Skeletal muscle tissue (tissue), 4 donors: ENCODE results near the gene RITA1. TPM values are rescaled to one million over a fixed set of nuclear protein-coding genes. Genes with fewer than 3 reads are reported as not detected.

Source experiments
- H3K27ac ChIP-seq: one replicate; pipeline ENCODE4 v1.7.0; 2013; ENCODE audit warnings: mild to moderate bottlenecking, low read depth, low read length, inconsistent platforms
- H3K27me3 ChIP-seq, 3 donors: one replicate each; pipeline ENCODE4 v1.7.0; 2013; ENCODE audit warnings: low read length in 3 of 3; ENCODE audit not compliant: control insufficient read depth in 3 of 3, insufficient read depth in 3 of 3
- H3K36me3 ChIP-seq, 3 donors: one replicate each; pipeline ENCODE4 v1.7.0; 2013; ENCODE audit warnings: low read length in 3 of 3; ENCODE audit not compliant: control insufficient read depth in 3 of 3, insufficient read depth in 3 of 3
- H3K4me1 ChIP-seq, 3 donors: one replicate each; pipeline ENCODE4 v1.7.0; 2013; ENCODE audit warnings: low read length in 3 of 3, mild to moderate bottlenecking in 3 of 3; ENCODE audit not compliant: control insufficient read depth in 3 of 3, insufficient read depth in 3 of 3
- H3K4me3 ChIP-seq, 3 donors: one replicate each; pipeline ENCODE4 v1.7.0; 2013; ENCODE audit warnings: low read length in 3 of 3
- H3K9ac ChIP-seq, 3 donors: one replicate each; pipeline ENCODE4 v1.7.0; 2013; ENCODE audit warnings: low read length in 3 of 3, mild to moderate bottlenecking in 3 of 3, moderate library complexity in 2 of 3, low read depth in 1 of 3
- H3K9me3 ChIP-seq, 3 donors: one replicate each; pipeline ENCODE4 v1.7.0; 2013; ENCODE audit warnings: low read length in 3 of 3; ENCODE audit not compliant: control insufficient read depth in 3 of 3
- total RNA-seq: library from RNA; depleted of rRNA; stranded (reverse); fragments of >200 nt; gene quantifications from one replicate; pipeline ENCODE4 v1.2.3, GENCODE V29; 2014
- donor health status: Osteomylitis.

Gene RITA1
- total RNA-seq, 1 donor from 2014 or later, result 10.4 TPM

GRCh38 chr12:113189361-113189760, 3.8 kb downstream of the RITA1 start:
- Histone ChIP-seq H3K36me3 (peaks cover 20 to 32% (median 20%) of the 10 kb centered on the region in 3 donors), H3K27ac (no peak overlapping the region), H3K27me3 (no peaks in the 10 kb centered on the region), H3K9me3 (no peaks in the 10 kb centered on the region), H3K9ac (no peak overlapping the region), H3K4me3 (no peak overlapping the region), H3K4me1 (peaks cover 26 to 32% (median 31%) of the 10 kb centered on the region in 3 donors)

DNA sequence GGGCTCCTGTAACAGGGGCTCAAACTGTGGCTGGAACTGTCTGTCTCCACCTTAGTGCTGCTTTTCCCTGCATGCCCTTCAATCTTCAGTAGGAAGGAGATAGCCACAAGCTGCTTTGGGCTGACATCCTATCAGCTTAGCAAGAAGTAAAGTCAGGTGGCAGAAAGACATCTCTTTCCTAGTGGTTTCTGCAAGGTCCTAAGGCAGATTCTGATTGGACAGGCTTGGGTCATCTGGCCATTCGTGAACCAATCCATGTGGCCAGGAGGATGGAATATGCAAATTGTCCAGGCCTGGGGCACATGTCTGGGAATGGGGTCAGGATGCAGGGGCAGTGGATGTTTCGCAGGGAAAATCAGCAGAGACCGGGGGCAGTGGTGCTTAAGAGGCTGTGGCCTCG, 5.2 kb downstream of the RITA1 start:
- Histone ChIP-seq H3K36me3 (peaks cover 20 to 32% (median 20%) of the 10 kb centered on the region in 3 donors), H3K9ac (no peak overlapping the region), H3K4me3 (no peak overlapping the region), H3K9me3 (no peaks in the 10 kb centered on the region), H3K27ac (no peak overlapping the region), H3K4me1 (peaks cover 28 to 35% (median 29%) of the 10 kb centered on the region in 3 donors), H3K27me3 (no peaks in the 10 kb centered on the region)

DNA sequence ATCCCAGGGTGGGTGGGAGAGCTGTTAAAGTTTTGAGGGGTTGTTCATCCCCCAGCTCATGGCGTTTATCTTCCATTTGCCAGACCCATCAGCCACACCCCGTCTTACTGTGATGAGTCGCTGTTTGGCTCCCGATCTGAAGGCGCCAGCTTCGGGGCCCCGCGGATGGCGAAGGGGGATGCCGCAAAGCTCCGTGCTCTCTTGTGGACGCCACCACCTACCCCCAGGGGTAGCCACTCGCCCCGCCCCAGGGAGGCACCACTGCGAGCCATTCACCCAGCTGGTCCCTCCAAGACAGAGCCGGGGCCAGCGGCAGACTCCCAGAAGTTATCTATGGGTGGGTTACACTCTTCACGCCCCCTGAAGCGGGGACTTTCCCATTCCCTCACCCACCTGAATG, 5.7 kb downstream of the RITA1 start:
- H3K4me1 ChIP-seq, result peaks cover 24 to 33% (median 24%) of the 10 kb centered on the region in 3 donors
- no peak overlapping the region for H3K9ac ChIP-seq
- no peaks in the 10 kb centered on the region for H3K27me3 ChIP-seq
- peaks cover 20 to 32% (median 20%) of the 10 kb centered on the region in 3 donors for H3K36me3 ChIP-seq
- H3K27ac ChIP-seq, result no peak overlapping the region
- no peaks in the 10 kb centered on the region for H3K9me3 ChIP-seq
- no peak overlapping the region for H3K4me3 ChIP-seq

GRCh38 chr12:113194971-113195391, 9.5 kb downstream of the RITA1 start:
- Histone ChIP-seq H3K9ac (peak overlapping the region in 1 of 3 donors; percentile 66), H3K27ac (peak overlapping the region; percentile 11), H3K4me3 (no peak overlapping the region), H3K27me3 (no peaks in the 10 kb centered on the region), H3K36me3 (peaks cover 13 to 19% (median 16%) of the 10 kb centered on the region in 3 donors), H3K4me1 (peaks cover 11 to 27% (median 19%) of the 10 kb centered on the region in 3 donors), H3K9me3 (no peaks in the 10 kb centered on the region)

GRCh38 chr12:113195598-113195997, 10.1 kb downstream of the RITA1 start:
- Histone ChIP-seq H3K27ac (peak overlapping the region; percentile 11), H3K9ac (no peak overlapping the region)

GRCh38 chr12:113196582-113196981, 11.1 kb downstream of the RITA1 start:
- H3K27me3 ChIP-seq, result no peaks in the 10 kb centered on the region
- no peak overlapping the region for H3K27ac ChIP-seq
- H3K9me3 ChIP-seq, result no peaks in the 10 kb centered on the region
- H3K9ac ChIP-seq, result peak overlapping the region in 1 of 3 donors; percentile 40
- H3K4me1 ChIP-seq, result peaks cover 11 to 35% (median 25%) of the 10 kb centered on the region in 3 donors
- no peak overlapping the region for H3K4me3 ChIP-seq
- H3K36me3 ChIP-seq, result peaks cover under 1 to 11% (median 8%) of the 10 kb centered on the region in 3 donors

More at GRCh38 chr12:113195598-113195997, 10.1 kb downstream of the RITA1 start:
- peaks cover 11 to 19% (median 16%) of the 10 kb centered on the region in 3 donors for H3K36me3 ChIP-seq
- H3K4me3 ChIP-seq, result no peak overlapping the region
- H3K9me3 ChIP-seq, result no peaks in the 10 kb centered on the region
- H3K27me3 ChIP-seq, result no peaks in the 10 kb centered on the region
- H3K4me1 ChIP-seq, result peaks cover 11 to 28% (median 19%) of the 10 kb centered on the region in 3 donors

DNA sequence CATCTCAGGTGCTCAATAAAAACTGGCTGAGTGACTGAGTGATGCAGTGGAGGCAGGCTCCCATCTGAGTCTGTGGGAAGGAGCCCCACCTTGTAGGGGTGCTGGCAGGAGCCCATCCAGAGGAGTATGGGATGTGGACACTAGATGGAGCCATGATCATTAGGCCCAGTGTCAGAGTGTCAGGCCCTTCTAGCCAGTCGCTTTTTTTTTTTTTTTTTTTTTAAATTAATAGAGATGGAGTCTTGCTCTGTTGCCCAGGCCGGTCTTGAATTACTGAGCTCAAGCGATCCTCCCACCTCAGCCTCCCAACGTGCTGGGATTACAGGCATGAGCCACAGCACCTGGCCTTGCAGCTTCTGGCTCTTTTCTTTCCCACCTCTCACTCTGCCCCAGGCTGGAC, 11.5 kb downstream of the RITA1 start:
- no peaks in the 10 kb centered on the region for H3K27me3 ChIP-seq
- peaks cover 11 to 39% (median 29%) of the 10 kb centered on the region in 3 donors for H3K4me1 ChIP-seq

GRCh38 chr12:113197518-113198077, 12.1 kb downstream of the RITA1 start:
- Histone ChIP-seq H3K4me3 (no peak overlapping the region), H3K9me3 (no peaks in the 10 kb centered on the region), H3K36me3 (peaks cover 0 to 3% (median 0%) of the 10 kb centered on the region in 3 donors), H3K27me3 (no peaks in the 10 kb centered on the region), H3K27ac (no peak overlapping the region), H3K9ac (no peak overlapping the region), H3K4me1 (peaks cover 11 to 36% (median 30%) of the 10 kb centered on the region in 3 donors)

More for the DNA sequence above, 11.5 kb downstream of the RITA1 start:
- Histone ChIP-seq H3K36me3 (peaks cover 0 to 7% (median 4%) of the 10 kb centered on the region in 3 donors), H3K4me3 (no peak overlapping the region), H3K27ac (no peak overlapping the region), H3K9ac (peak overlapping the region in 1 of 3 donors; percentile 40), H3K9me3 (no peaks in the 10 kb centered on the region)

DNA sequence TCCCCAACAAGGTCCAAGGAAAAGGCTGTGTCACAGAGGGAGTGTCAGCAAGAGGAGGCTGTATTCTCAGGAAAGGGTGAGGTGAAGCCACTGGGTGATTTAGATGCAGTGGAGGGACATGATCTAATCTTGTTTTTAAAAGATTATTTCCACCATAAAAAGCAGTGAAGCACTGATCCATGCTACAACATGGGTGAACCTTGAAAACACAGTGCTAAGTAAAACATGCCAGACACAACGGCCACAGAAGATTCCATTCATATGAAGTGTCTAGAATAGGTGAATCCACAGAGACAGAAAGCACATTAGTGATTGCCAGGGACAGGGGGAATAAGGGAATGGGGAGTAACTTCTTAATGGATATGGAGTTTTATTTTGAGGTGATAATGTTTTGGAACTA, 12.8 kb downstream of the RITA1 start:
- no peak overlapping the region for H3K4me3 ChIP-seq
- H3K27me3 ChIP-seq, result no peaks in the 10 kb centered on the region
- H3K27ac ChIP-seq, result no peak overlapping the region
- peaks cover 9 to 32% (median 30%) of the 10 kb centered on the region in 3 donors for H3K4me1 ChIP-seq
- no peak overlapping the region for H3K9ac ChIP-seq
- H3K36me3 ChIP-seq, result no peaks in the 10 kb centered on the region
- no peaks in the 10 kb centered on the region for H3K9me3 ChIP-seq

DNA sequence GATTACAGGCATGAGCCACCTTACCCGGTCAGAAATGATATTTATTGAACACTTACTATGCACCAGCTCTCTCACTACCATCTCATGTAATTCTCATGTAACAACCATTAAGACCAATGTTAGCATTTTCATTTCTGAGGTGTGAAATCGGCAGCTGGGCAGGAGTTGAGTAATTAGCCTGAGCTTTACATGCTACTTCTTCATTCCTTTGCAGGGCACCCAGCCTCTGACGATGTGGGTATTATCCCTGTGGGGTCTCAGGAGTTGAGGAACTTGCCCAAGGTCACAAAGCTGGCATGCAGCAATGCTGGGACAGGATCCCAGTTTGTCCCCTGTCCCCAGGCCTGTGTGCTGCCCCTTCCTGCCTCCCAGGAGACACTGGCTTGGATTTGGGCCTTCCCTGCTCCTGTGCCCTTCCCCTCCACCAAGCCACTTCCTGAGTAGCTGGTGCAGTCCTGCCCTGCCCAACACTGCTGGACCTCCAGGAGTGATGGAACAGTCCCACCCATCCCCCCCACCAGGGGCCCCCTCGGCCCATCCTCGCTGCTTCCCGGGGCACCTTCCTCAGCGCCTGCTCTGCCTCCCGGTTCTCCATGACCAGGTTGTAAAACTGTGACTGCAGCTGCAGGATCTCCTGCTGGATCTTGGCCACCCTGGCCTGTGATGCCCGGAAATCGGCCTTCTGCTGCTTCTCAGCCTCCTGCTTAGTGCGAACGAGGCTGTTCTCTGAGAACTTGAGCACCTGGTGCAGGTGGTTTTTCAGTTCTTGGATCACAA, 14.7 kb downstream of the RITA1 start:
- Histone ChIP-seq H3K4me1 (peaks cover 7 to 26% (median 26%) of the 10 kb centered on the region in 3 donors), H3K4me3 (no peak overlapping the region), H3K9ac (no peak overlapping the region), H3K27ac (no peak overlapping the region), H3K27me3 (no peaks in the 10 kb centered on the region), H3K9me3 (no peaks in the 10 kb centered on the region), H3K36me3 (no peaks in the 10 kb centered on the region)
